HG03097 (cell line): ENCODE results near the gene RASSF9.

Source experiments
- ATAC-seq: cut with Tn5 transposase; IDR thresholded peaks from one replicate; pipeline ENCODE4 v1.9.1; 2021; ENCODE audit not compliant: unreplicated experiment, low FRiP score

Gene RASSF9

GRCh38 chr12:85821759-85822158 is 14.4 kb downstream of the RASSF9 start:
- no peak for ATAC-seq

DNA sequence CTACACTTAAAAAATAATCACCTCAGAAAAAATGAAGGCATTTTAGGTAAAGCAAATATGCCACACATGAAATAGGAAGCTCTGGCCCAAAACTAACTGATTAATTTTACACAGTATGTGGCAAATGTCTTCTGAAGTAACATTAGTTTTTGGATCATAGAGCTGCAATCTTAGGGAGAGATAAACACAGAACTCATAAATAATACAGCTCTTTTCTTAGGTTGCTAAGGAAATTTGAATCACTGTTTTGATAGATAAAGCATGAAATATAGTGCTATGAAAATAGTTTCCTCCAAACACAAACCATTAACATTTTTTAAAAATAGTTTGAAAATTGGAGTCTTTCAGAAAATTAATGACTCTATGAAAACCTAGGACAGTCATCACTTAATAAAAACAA is 15.0 kb downstream of the RASSF9 start:
- no peak for ATAC-seq

DNA sequence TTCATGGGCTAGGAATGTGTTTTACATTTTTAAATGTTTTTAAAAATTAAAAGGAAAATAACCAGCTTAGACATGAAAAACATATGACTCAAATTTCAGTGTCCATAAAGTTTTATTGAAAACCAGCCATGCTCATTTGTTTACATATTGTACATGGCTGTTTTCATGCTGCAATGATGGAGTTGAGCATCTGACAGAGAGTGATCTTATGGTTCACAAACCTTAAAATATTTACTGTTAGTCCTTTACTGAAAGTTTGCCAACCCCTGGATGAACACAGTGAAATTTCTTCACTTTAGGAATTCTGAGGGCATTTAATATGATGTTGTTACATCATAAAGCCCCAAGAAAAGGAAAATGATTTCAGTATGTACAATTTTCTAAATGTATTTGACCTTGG is 16.1 kb downstream of the RASSF9 start:
- ATAC-seq: no peak

- ATAC-seq: no peak
Observed at GRCh38 chr12:85814741-85815140, 21.5 kb downstream of the RASSF9 start.

GRCh38 chr12:85814071-85814470 is 22.1 kb downstream of the RASSF9 start:
- ATAC-seq: no peak

- no peak for ATAC-seq
Observed at GRCh38 chr12:85809500-85809899, 26.7 kb downstream of the RASSF9 start.

- no peak for ATAC-seq
Observed at GRCh38 chr12:85807730-85808129, 28.5 kb downstream of the RASSF9 start.

- ATAC-seq: no peak
Observed at GRCh38 chr12:85805654-85806053, 30.6 kb downstream of the RASSF9 start.

DNA sequence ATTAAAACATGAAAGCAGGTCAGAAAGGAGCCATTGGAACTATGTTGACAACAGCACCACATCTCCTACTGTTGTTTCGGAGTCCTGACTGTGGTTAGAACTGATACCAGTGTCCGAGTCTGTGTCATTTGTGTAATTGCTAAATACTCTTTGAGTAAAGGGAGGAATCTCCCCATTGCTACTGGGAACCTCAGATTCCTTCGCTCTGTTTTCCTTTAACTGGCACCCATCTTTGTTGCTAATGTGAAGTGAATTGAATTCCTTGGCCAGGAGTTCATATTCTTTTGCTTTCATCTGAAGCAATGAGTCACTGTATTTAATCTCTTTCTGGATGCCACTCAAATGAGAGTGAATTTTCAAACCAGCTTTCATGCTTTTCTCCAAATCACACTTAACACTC is 31.5 kb downstream of the RASSF9 start:
- no peak for ATAC-seq

GRCh38 chr12:85803923-85804322 is 32.3 kb downstream of the RASSF9 start:
- no peak for ATAC-seq

DNA sequence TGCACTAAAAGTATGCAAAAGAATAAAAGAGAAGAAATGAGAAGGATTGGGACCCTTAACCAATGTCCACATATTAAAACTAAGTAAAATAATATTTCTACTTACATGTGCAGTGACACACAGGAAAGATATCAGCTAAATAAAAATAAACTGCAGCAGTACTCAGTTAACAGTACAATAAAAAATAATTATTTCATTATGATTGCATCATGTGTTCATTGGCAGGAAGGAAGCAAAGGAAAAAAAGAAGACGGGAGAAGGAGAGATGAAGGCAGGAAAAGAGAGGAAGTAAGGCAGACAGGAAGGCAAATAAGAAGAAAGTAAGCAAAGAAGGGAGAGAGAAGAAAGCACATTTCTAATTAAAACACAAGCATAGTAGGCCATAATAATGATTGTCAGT is 33.0 kb downstream of the RASSF9 start:
- no peak for ATAC-seq

DNA sequence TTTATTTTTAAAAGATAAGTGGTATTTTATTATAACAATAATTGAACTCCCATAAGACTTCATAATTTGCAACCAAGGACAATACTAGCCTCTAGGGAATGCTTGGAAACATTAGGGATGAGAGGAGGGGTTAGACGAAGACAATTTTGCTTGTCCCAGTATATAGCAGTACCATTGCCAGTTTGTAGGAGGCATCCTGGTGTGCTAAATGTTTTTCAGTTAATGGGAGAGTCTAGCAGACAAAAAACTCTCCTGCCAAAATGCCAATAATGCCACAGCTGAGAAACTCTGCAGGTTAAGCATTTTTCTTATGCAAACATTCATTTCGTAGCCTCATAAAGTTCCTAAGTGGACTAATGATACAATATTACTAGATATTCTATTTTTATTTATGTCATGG is 38.1 kb downstream of the RASSF9 start:
- no peak for ATAC-seq

DNA sequence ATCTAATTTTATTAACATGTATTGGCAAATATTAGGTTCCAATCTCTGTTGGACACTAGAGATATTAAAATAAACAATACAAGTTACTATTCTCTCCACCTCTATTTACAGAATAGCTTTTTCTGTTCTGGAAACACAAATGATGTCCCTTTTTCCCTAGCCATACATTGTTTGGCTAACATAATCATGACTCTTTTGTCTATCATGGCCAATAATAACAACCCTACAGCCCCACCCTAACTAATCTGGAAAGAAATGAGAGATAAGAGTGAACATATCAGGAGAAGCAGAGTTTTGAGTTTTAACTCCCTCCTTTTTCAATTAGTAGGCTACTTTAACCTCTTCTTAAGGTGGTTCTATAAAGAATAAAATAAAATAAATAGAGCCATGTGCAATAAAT is 40.2 kb downstream of the RASSF9 start:
- no peak for ATAC-seq

DNA sequence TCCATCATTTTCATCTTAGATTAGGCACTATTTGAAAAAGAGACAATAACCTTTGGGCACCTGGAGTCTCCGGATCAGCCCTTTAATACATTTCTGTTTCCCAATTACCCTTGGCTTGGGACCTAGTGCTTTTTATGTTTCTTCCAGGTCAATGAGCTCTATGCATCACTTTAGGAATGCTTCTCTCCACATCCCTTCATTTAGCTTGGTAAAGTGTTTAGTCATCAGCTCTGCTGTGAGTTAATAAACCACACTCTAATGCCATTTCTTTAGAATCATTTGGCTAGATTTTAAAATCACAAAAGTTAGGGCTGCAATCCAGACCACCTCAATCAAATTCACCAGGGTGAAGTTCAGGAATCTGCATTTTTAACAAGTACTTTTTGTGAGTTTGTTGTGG is 41.7 kb downstream of the RASSF9 start:
- ATAC-seq: no peak

- ATAC-seq: no peak
Observed at GRCh38 chr12:85784096-85784720, 52.0 kb downstream of the RASSF9 start.

- ATAC-seq: no peak
Observed at GRCh38 chr12:85782711-85783110, 53.5 kb downstream of the RASSF9 start.

GRCh38 chr12:85781766-85782165 is 54.4 kb downstream of the RASSF9 start:
- no peak for ATAC-seq

- no peak for ATAC-seq
Observed at GRCh38 chr12:85779768-85780167, 56.4 kb downstream of the RASSF9 start.

GRCh38 chr12:85775091-85775490 is 61.1 kb downstream of the RASSF9 start:
- ATAC-seq: no peak

- no peak for ATAC-seq
Observed at GRCh38 chr12:85765453-85765869, 70.7 kb downstream of the RASSF9 start.

DNA sequence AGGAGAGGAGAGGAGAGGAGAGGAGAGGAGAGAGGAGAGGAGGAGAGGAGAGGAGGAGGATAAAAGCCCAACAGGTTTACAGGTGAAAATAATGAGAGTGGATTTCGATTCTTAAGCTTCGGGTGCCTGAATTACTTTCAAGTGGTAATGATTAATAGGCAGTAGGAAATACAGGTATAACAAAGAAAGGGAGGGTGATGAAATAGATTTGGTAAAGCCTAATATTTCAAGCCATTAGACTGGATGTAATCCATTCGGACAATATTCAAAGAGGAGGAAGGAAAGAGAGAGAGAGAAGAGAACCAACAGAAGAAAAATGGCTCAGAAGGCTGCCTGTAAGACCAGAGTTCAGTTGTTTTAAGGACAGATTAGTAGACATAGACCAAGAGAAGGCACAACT is 76.6 kb downstream of the RASSF9 start:
- ATAC-seq: no peak

GRCh38 chr12:85759091-85759490 is 77.1 kb downstream of the RASSF9 start:
- no peak for ATAC-seq

GRCh38 chr12:85755760-85756159 is 80.4 kb downstream of the RASSF9 start:
- no peak for ATAC-seq
